Activated T-cell treated with anti-CD3 and anti-CD28 coated beads, Interleukin-2, amount 50 U/mL, for 48 hours (primary cell): ENCODE results near the gene FHOD3.

Experiments used
- DNase-seq, 2 experiments: peaks; one replicate each; pipeline ENCODE4 v3.0.0-alpha.2; 2020

The FHOD3 gene

DNA sequence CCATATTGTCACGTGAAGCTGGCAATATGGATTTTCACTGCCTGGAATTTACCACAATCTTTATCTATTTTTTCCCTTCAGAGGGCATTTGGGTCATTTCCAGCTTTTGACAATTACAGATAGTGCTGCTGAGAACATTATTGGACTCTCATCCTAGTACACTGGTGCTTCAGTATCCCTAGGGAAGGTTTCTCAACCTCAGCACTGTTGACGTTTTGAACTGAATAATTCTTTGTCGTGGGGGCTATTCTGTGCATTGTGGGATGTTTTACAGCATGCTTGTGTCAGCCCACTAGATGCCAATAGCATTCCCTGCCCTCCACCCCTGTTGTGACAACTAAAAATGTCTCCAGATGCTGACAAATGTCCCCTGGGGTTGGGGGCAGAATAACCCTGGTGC lies 345.5 kb downstream of the FHOD3 start:
- DNase-seq, result no peak

DNA sequence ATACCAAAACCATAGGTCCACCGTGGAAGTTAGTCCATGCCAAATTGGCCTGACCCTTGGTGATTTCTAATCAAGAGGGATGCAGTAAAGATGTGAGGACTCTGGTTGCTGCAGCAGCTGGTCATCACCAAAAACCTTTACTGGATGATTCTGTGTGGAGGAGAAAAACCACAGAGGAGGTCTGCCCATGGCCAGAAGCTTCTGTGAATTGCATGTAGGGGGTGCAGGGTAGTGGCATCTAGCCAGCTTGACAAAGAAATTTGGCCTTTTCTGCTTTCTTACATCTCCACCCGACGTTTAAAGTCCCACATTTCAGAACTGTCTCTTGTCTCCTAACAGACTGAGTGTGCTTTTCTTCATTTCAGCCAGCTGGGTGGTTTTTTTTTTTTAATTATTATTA lies 351.3 kb downstream of the FHOD3 start:
- DNase-seq, result no peak

DNA sequence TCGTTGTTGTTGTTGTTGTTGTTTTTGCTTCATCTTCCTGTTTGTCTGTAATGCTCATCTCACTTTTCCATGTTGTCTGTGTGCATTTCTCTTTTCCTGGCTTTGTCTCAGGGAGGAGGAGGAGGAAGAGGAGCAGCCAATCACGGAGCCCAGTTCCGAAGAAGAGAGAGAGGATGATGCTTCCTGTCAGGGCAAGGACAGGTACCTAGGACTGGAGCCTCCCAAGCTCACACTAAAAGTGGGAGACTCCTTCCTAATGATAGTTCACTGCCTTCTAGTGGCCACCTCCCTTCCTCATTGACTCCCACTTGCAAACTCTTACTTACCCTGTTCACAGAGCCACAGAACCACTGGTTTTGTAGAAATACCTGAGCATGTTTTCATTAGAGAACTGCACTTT lies 351.7 kb downstream of the FHOD3 start:
- no peak for DNase-seq

DNA sequence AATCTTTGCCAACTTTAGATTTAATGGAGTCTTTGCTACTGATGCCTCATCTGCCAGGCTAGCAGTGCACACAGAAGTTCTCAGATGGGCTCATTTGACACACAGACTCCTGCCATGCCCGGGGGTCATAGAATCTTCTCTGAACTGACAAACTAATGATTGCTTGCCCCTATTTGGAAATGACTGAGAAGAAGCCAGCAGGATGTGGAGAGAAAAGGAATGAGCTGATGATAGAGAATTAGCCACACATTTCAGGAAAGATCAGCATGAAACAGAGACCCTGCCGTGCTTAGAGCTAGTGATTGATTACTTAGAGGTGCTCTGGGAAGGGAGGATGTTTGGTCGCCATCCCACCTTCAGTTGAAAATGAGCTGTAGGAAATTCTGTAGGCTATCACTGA lies 352.8 kb downstream of the FHOD3 start:
- DNase-seq, result no peak

DNA sequence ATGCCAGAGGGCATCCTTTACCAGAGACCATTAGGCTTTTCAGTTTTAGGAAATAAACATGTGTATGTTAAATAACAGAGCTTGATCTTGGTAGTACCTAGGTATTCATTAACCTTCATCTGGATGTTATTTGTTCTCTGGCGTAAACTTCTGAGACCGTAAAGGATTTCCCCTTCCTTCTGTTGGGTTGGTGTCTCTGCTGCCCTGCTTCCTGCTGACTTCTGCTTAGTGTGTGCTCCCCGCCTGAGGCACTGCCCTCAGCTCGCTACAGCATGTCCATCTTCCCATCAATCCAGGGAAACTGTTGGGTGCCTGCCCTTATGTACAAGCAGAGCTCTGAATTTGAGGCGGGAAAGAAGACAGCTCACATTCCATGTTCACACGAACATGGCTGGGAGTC lies 353.4 kb downstream of the FHOD3 start:
- DNase-seq, result no peak

DNA sequence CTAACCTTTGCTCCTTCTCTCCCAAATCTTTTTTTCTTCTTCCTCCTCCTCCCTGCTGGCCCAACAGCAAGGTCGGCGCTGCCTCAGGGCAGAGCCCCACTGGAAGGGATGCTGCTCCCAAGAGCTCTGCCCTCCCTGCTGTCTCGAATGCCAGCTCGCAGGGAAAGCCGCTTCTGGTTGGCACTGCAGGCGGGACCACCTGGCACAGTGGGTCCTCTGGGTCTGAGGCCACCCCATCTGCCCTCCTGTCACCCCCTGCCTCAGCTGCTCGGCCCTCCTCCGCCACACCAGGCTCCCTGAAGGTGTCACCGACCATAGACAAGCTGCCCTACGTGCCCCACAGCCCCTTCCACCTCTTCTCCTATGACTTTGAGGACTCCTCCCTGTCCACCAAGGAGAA lies 355.0 kb downstream of the FHOD3 start:
- no peak for DNase-seq

DNA sequence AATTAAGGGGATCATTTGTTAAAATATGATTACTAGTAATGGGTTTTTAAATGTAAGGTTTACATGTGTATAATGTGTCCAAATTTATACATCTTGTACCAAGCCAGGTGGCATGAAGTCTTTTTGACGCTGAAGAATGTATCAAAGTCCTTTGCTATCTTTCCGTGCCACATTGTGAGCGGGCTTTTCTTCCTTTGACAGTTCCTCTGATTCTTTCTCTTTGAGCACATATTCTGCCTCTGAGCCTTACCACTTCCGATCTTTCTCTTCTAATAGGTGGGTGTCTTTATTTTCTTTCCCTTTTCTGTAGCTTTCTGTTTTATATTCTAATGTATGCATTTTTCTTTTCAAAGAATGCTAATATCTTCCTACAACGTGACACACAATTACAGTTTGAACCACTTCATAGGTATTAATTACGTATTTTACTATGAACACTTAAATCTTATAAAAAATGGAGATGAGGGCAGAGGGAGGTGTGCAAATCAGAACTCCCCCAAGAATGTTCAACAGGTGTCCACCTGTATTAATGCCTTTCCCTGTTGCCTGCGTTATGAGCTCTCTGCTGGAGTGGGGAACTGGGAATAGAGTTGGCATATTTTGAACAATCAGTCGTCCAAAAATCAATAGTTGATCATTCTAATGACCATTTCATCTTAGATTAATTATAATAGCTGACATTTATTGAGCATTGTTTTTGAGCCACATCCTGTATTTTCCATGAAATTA lies 355.8 kb downstream of the FHOD3 start:
- DNase-seq, result no peak

DNA sequence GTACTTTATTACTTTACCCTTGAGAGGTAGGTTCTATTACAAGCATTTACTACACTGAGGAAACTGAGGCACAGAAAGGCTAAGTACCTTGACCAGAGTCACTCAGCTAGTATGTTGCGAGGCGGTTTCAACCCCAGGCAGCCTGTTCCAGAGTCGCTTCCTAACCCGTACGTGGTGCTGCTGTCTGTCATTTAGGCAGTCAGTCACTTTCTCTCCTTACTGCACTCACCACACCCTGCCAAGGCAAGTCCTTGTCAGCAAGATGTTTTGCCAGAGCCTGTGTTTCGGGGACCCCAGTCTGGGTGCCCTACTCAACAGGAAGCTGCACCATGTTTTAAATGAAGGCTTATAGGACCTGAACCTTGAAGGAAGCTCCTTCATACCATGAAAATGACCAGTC lies 356.4 kb downstream of the FHOD3 start:
- no peak for DNase-seq

DNA sequence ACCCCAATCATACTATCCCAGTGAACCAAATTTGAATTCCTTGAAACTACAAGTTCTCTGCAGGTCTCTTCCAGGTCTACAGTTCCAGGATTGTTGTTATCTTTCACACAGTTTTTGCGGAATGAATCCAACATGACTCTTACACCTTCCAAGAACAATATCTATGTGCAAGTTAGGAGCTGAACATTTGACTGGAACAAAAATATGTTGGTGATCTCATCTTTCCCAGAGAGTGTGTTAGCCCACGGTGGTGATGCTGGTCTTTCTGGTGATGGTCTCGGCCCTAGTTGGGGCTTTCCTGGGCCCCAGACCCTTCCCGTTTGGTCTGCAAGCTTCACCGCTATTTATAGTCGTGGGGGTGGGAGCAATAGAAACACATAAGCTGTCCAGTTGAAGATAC lies 357.6 kb downstream of the FHOD3 start:
- DNase-seq, result no peak

DNA sequence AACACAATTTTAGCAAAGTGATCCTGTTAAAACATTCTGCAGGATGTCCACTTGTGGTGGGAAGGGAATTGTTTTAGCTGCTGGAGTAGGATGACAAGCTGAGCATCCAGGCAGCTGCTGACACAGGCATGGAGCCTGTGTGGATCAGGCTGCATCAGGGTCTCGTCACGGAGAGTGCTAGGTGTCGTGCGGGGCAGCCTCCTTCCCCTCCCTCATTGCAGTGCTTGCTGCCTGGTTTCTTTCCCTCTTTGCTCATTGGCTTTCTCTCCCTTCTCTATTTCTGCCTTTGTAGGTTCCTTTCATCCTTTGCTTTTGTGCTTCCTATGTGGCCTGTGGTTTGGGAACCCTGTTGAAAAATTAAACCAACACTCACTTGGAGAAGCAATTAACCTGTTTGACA lies 358.4 kb downstream of the FHOD3 start:
- no peak for DNase-seq

DNA sequence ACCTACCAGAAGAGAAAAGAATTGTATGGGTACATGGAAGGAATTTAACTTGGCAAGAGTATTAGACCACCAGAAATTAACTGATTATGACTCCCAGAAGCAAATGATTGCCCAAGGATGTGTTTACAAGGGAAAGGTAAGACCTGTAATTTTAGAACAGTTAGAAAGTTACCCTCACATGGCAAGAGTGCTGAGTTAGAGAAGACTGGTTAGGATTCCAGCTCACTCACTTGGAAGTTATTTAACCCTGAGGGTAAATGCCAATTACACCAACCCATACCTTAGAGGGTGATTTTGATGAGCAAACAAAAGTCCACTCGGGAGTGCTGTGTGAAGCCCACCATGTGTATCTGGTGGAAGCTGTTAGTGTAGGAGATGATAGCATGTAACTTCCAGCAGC lies 361.1 kb downstream of the FHOD3 start:
- no peak for DNase-seq

DNA sequence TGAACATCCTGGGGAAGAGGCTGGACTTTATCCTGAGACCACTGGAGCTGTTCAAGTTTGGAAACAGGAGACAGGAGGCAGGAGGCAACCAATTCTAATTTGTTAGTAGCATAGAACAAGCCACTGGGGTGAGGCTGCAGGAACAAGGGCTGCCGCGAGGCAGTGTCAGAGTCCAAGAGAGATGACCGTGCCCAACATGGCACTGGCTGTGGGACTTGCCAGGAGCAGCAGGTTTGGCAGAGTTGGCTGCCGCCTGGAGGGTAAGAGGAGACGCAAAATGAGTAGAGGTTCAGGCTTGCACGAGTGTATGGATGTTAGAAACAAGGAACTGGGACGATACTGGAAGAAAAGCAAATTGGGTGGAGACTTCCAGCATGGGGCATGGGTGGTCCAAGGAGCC lies 362.8 kb downstream of the FHOD3 start:
- no peak for DNase-seq

DNA sequence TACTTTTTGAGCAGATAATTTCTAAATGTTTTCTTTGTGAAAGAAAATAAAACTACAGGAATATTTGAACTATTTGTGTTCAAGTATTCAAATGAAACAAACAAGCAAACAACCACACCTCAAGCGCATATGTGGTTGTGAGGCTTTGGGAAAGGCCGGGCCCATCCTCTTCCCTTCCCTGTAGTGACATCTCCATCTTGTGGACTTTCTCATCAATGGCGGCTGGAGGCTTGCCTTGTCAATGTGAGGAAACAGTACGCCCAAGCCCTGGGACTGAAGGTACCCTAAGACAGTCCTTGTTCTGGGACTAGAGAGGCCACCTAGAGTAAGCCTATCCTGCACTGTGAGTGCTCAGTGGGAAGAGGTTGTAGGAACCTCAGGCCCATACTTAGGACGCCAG lies 364.5 kb downstream of the FHOD3 start:
- no peak for DNase-seq

DNA sequence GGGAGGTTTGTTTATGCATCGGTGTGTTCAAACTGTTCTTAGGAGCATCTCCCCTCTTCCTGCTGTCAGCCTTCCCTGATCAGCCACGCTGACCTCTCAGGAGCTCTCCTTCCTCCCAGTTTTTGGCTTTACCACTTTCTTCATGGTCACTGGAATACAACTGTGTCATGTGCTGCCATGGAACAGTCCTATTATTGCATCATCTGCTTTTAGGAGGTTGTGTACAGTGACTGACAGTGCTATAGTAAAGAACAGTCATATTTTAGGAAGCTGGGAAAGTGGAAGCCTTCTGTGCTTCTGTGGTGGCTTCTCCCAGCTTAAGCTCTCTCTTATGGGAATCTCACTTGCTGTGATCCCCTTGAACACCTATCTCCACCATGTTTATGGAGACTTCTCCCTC lies 365.8 kb downstream of the FHOD3 start:
- no peak for DNase-seq

DNA sequence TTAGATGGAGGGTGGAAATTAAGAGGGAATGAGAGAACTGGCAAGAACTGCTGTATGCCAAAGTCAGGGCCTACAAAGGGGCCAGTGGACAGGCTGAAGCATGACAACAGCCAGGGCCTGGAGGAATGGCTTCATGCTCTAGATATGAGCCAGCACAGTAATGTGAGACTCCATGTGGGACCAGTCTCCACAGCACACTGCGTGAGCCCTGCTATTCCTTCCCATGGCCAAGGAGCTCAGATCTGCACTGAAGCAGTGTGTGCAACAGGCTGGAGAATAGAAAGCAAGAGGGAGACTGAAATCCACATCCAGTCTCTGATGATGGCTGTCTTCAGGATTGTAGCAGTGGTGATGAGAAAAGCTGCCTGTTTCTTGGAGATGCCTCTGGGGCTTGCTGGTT lies 368.4 kb downstream of the FHOD3 start:
- DNase-seq, result no peak

DNA sequence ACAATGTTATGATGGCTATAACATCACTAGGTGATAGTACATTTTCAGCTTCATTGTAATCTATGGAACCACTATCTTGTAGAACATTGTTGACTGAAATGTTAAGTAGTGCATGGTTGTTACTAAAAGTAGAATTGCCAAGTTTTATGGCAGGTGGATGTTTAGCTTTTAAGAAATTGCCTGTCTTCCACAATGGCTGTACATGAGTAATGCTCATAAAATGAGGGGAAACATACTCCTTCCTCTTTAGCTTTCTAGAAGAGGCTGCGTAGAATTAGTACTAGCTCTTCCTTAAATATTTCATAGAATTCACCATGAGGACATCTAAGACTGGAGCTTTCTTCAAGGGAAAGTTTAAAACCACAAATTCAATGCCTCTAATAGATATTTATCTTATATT lies 370.3 kb downstream of the FHOD3 start:
- no peak for DNase-seq

DNA sequence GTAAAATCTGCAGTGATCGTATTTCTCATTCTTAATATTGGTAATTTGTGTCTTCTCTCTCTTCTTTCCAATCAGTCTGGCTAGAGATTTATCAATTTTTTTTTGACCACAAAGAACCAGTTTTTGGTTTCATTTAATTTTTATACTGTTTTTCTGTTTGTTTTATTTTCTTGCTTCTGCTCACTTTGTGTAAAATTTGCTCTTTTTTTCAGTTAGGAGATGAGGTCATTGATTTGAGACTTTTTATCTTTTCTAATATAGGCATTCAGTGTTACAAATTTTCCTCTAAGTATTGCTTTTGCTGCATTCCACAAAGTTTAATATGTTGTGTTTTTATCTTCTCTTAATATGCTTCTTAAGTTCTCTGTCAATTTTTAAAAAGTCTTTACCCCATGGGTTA lies 370.8 kb downstream of the FHOD3 start:
- DNase-seq, result no peak

DNA sequence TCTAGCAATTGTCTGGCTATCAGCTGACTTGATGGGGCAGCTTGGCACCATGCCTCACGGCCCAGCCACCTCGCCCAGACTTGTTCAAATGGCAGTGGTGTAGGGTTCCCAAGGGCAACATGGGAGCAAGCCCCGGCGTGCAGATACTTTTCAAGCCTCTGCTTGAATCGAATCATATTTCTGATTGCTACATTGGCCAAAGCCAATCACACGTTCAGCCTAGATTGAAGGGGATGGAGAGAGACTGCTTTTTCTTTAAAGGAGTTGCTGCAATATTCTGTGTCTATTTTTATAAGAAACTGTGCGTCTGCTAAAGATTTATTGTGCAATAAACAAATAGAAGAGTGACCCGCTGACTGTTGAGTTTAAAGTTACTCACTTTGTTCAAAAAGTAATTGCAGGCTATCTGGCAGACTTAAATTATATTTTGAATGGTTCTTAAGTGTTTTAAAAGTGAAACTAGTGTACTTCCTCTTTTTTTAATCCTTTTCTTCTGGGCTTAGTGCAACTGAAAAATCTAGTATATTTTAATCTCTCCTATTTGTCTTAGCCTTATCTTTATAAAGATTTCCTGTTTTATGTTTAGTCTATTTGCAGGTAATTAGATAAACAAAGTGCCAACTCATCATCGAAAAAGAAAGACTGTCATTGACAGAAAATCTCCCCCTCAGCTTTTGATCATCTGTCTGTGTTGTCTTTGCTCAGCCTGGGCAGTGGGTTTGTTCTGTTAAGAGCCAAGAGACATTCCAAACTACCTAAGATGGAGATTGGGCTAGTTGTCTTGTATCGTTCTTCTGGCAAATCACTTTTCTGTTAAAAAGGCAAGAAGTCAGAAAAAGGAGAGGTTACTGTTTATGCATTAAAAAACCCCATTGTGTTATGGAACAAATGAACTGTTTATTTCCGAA lies 375.2 kb downstream of the FHOD3 start:
- no peak for DNase-seq

DNA sequence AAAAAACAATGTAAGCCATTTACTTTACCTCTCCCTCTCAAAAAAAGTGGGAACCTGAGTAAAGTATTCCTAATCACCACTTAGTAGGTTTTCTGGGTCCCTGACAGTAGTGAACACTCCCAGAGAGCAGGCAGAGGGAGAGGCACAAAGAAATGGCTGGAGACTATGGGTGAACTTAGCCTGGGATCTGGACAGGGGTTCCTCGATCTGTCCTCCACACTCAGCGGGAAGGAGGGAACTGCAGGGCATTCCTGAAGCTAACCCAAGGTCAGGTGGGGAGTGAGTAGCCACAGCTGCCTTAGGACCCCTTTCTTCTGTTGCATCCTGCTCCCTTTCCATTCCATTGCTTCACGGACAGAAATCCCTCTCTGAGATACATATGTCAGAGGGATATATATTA lies 375.9 kb downstream of the FHOD3 start:
- no peak for DNase-seq

DNA sequence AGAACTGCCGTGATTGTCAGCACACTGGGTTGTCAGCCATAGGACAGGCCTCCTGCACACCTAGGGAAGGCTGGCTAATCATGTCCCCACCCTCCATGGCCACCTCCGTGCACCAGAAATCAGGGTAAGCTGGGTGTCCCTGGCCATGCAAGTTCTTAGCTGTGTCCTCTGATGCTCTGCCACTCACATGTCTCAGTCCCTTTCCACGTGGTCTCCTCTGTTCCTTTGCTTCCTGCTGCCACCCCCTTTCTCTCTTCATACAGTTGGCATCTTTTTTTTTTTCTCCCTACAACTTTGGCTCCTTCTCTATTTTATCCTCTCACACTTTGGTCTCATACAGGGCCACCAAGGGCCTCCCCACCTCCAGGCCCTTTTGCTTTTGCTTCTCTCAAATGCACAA lies 377.6 kb downstream of the FHOD3 start:
- DNase-seq, result no peak

DNA sequence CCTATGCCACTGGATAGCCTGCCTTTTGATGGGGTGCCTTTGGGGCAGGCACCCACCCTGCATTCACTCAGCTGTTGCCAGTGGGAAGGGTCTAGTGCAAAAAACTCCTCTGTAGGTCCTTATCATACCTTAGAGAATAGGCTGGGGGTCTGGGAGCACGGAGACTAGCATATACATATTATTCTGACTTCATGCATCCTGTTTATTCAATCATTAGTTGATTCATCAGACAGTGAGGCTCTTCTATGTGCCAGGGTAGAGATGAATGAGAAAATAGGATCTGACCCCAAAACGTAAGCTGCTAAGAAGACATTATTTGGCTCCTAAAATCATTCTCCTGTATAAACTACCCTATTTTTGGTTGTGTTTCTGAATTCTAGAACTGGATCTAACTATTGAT lies 378.0 kb downstream of the FHOD3 start:
- DNase-seq, result no peak

DNA sequence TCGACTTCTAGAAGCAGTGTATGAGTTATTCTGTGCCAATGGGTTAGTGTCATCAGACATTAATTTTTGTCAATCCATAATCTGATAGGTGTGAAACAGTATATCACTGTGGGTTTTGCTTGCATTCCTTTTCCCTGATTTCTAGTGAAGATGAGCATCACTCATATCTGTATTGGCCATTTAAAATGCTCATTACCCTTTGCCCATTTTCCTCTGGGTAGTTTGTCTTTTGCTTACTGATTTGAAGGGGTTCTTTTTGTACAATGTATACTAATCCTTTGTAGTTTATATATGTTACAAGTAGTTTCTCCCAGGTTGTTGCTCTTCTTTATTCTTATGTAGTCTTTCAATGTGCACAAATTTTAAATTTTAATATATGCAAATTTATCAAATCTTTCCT lies 379.1 kb downstream of the FHOD3 start:
- no peak for DNase-seq

DNA sequence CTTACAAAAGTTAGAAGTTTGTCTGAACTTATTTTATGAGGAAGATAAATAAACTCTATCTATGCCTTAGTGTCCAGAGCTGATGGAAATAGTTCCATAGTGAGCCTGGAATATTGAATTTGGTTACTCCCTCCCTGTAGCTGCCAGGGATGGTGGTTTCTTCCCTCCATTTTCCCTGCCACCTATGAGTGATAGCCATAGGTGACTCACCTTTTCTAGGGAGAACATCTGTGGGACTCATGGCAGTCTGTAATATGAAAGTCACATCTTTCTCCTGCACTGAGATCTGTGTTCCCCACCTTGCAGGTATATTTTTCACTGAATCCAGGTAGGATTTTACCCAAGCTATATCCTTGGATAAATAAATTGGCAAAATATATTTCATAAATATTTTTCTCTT lies 382.5 kb downstream of the FHOD3 start:
- no peak for DNase-seq

DNA sequence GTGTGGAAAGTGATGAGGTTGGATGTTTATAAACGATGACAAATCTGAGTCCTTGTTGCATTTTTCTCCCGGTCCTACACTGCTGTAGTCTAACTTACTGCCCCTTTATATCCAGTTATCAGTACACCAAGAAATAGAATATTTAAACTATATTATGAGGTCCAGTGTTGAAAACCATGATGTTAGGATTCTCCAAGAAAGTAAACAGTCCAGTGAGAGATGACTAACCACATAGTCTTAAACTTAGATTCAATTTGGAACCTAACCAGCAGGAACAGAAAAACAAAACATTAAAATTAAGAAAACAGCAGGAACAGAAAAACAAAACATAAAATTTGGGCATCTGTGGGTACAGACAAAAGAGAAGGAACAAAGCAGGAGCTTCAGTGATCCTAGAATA lies 388.1 kb downstream of the FHOD3 start:
- no peak for DNase-seq
